SHP77 treated with DMSO at 0.1 percent for 48 hours (cell line): ENCODE data around the gene RNF113B.

Experiments
- DNase-seq: peaks from one replicate; lab custom pipeline; 2025; lab: John Stamatoyannopoulos, UW

The RNF113B gene

DNA sequence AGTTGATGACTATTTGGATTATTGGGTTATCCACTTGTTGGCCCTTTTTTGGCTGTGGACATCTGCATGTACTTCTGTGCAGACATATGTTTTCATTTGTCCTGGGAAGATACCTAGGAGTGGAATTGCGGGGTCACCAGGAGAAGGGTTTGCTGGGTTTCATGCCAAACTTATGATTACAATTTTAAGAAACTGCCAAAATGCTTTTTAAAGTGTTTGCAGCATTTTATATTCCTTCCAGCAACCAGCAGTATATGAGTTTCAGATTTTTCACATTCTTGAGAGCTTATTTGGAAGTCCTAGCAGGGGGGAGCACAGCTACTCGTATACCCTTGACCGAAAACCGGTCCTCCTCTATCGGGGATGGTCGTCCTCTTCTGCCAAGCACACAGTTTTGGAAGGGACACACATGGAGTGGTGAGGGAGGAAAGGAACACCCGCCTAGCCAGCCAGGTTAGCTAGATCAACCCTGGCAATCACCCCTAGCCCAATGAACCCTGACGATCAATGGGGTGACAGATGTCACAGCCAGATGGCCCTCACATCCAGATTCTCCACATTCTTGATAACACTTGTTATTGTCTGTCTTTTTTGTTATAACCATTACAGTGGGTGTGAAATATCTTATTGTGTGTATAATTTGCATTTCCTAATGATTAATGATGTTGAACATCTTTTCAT lies 26.7 kb upstream of the RNF113B start:
- no peak for DNase-seq

DNA sequence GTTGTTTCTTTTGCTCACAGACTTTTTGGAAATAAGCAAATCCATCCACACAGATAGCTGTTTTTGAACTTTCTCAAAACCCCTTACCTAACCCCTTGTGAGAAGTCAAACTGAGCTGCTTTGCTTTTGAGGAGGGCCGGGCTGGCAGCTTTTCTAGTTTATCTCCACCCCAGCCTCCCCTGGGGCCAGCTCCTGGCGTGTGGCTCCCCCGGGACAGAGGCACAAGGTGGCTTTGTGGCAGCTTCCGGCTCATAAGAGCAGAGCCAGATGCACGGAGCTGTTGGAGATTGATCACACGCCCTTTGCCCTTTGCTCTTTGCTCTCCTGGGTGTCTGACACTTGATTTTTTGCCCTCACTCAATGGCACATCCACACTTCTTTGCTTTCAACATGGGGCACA lies 24.9 kb upstream of the RNF113B start:
- no peak for DNase-seq

DNA sequence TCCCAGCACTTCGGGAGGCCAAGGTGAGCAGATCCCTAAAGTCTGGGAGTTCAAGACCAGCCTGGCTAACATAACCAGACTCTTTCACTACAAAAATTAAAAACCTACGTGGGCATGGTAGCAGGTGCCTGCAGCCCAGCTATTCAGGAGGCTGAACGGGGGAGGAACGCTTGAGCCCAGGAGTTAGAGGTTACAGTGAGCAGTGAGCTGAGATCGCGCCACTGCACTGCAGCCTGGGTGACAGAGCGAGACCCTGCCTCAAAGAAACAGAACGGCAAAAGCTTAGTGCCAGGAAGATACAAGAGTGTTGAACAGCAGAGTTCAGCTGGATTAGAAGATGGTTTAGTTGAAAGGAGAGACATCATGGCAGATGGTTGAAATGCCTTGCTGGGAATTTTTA lies 24.1 kb upstream of the RNF113B start:
- DNase-seq: no peak

DNA sequence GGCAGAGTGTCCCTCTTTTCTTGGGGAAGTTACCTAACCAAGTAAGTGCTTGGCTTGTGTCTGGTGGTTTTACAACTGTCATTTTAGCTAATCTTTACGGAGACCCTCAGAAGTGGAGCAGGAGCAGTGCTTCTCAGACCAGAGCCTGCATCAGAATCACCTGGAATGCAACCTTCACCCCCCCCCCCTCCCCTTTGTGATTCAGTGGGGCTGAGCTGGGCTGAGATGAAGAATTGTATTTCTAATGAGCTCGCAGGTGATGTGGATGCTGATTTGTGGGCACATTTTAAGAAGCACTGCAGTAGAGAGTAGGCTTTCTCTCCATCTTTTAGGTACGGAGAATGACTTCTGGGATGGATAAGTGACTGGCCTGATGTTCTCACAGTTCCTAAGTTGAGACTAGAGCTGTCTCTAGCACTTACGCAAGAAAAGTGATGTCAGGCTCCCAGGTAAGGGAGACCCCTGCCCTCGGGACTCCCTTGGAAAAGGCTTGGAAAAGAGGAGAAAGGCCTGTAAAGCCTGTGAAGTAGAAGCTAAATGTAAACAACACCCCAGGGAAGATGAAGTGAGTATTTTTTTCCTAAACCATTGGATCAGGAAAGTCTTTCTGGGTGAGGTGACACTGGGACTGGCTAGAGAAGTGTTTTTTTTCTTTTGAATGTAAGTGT lies 23.3 kb upstream of the RNF113B start:
- no peak for DNase-seq

DNA sequence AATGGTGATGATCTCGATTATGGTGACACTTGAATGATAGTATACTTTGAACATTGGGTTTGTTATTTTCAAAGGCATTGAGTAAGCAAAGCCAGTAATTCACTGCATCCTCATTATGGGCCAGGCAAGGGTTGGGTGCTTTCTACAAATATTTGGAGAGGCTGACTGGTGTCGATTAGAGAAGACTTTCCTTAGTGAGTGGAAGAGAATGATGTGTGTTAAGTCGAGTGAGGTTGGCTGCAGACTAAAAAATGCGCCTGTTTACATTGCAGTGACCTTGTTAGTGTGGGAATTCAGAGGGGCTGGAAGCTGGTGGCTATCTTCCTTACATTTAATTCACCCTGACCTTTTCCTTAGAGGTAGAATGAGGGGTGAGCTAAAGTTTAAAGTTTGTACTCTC lies 22.4 kb upstream of the RNF113B start:
- peak; percentile 20 for DNase-seq

DNA sequence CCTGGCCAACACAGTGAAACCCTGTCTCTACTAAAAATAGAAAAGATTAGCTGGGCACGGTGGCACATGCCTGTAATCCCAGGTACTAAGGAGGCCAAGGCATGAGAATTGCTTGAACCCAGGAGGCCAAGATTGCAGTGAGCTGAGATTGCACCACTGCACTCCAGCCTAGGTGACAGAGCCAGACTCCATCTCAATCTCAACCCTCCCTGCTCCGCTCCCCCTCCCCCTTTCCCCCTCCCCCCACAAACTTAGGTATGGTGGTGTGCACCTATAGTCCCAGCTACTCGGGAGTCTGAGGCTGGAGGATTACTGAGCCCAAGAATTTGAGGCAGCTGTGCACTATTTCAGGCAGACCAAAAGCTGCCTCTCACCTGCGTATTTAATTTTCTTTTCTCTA lies 21.6 kb upstream of the RNF113B start:
- DNase-seq: no peak

DNA sequence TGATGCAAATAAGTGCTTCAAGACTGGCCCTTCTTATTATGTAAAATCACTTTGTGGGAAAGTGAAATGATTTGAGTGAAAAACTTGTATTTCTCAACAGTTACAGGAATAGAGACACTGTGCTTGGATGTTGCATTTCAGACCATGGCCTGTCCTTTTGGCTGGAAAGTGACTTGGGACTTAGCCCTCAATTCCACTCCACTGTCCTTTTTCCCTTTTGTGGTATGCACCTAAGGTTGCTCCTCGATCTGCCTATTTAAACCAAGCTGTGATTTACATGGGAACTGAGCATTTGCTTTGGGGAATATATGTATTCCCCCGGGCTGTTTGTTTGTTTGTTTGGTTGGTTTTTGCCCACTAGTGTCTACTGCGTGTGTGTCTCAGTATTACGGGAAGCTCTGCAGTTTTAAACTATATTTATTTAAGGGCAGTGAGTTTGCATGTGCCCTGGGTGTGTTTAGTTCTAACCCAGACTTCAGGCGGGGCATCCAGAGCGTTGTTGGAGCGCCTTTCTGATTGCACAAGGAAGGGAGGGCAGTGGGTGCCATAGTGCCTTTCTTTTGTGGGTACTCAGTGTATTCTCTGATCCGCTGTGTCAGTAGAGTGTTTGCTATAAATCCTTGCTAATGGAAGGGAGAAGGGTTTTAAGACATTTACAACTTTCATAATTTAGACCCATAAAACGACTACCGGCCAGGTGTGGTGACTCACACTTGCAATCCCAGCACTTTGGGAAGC lies 18.2 kb upstream of the RNF113B start:
- DNase-seq: no peak

DNA sequence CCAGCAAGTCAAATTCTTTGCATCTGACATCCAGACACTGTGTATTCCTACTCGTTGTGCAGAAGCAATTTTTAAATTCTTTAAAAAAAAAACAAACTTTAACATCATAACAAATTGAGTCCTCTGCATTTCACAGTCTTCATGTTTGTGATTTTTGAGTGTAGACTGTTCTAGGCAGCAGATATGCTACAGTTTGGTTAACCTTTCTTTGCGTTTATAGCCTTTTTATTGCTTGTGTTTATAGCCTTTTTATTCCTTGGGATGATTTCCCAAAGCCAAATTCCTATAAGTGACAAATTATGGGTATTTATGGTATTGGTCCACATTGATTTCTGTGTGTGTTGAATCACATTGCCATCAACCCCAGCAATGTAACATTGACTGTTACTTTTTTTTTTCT lies 14.9 kb upstream of the RNF113B start:
- no peak for DNase-seq

DNA sequence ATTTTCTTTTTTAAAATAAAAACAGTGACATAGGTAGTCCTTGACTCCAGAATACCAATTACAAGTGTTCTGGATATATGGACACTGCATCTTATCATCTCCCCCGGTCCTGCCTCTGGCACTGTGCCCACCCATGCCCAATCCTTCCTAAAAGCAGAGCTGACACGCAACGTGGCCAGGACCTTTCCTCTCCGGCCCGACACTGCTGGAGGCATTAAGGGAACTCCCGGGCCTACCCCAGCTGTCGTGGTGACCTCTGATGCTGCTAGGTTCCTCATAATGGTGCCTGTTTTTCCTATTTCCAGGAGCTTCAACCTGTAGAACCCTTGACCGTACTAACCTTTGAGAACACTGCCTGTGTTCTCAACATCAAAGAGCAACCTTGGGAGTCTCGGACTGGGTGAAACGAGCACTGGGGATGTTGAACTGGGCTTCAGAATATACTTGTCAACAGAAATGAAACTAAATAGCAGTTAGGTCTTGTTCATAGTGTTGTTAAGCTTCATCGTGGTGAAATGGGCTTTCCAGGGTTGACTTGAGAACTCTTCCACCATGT lies 13.9 kb upstream of the RNF113B start:
- no peak for DNase-seq

DNA sequence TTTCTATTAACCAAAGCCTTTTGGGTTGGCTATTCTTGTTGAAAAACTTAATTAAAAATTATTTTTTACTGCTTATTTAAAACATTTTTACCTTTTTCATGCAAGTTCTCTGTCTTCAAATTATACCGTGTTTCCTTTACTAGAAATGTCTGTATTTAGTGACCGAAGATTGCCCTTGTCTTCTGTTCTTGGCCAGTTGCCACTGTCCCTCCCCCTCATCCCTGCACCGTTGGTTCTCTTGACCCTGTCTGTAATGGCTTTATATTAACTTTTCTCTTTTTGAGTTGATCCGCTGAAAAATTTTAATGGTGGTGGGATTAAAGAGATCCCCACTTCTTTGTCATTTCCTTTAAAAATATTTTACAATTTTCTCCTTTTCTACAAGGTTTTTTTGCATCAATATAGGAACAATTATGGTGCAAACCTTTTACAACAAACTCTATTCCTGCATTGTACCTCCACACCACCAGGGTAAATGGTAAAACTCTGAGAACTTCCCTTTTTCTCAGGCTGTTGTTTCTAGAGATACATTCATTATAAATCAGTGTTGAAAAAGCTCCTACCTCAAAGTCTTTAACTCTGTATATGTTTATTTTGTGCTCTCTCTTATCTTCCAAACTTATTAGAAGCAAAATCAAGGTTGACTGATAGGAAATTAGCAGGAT lies 12.9 kb upstream of the RNF113B start:
- no peak for DNase-seq

DNA sequence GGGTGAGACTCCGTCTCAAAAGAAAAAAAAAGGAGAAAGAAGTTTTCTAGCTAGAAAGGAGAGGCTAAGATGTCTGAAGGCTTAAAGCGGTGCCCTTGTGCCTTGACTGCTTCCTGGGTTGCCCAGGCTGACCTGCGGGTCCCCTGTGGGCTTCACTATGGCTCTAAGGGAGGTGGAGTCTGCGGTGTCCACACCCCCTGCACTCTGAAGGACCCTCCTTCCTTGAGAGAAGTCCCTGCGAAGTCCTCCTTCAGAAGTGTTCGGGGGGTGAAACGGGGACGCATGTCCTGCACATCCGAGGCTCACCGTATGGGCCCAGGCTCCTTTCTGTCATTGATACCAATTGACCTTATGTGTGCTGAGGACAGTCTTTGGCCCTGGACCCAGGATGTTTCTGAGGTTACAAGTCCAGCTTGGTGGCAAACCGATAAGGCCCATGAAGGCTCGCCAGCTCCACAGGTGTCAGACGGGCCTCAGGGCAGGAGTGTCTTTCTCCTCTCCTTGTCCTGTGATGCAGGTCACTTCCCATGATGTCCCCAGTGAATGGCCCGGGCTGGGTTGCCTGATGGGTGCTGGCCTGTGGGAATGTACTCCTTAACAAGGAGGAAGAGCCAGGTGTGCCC lies 11.6 kb upstream of the RNF113B start:
- DNase-seq: no peak

DNA sequence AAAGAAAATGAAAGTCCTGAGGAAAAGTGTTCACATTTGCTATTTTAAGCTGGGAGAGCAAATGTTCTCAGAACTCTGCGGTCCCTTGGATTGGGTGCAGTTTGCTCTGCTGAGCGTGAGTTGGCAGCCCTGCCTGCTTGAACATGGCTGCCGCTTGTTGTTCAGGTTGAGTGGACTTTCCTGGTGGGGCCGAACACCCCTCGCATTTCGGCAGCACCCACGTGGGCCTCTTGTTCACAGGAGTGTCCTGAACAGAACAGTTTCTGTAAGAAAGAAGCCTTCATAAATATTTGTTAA lies 10.8 kb upstream of the RNF113B start:
- DNase-seq: no peak

DNA sequence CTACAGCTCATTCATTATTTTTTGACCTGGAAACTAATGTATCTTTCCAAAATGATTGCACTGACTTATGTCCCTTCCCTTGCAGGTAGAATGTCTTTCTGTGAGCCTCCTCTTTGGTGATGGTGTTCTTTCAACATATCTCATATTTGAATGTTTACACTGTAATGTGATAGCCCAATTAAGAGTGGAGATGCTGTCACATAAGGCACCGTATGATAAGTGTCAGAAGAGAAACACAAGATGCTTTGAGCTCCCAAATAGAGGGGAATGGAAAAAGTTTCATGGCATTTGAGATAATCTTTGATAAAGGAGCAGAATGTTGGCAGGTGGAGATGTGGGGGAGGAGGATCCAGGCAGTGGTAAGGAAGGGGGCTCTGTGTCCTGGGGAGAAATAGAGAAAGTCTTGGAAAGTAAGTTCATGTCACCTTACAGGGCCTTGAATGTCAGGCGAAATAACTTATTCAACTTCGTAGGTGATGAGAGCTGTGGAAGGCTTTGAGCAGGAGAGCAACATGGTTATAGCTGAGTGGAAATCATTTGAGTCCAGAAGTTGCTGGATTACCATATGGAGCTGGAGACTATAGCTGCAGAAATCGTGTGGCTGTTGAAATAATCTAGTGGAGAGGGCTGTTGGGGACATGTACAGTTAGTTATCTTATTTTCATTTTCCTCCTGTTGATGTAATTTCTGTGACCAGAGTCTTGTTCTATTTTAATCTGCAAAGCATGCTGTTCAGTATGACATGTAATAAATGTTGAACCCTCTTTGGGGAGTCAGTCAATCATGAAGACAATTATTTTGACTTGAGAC lies 10.3 kb upstream of the RNF113B start:
- no peak for DNase-seq

DNA sequence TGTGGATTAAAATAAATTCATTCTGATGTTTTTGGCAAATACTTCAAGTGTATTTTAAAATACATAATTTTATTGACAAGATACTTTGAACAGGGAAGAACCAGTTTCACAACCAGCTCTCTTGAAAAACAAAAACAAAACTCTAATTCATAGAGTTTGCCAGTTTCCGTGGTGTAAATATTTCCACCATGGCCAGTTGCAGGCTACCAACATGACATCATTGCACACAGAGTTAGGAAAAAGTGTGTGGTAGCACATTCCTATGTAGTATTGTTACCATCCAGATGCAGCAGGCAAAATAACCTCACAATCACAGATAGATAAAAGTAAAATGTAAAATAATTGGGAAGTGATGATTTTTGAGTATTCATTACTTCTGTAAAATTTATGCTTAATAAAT lies 7.7 kb upstream of the RNF113B start:
- no peak for DNase-seq

DNA sequence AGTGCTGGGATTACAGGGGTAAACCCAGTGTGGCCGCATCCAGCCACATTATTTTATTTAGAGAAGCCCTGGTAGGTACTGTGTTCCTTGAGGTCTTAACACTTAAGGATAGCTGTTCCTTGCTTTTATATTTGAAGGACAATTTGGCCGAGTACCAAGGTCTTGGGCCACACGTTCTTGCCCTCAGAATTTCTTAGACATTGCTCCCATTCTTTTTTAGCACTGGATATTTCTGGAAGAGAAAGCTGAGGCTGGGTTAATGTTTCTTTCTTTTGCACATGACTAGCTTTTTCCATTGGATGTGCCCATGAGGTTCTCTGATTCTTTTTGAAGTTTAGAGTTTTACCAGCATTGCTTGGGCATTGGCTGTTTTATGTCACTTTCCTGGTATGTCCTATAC lies 5.5 kb upstream of the RNF113B start:
- no peak for DNase-seq

DNA sequence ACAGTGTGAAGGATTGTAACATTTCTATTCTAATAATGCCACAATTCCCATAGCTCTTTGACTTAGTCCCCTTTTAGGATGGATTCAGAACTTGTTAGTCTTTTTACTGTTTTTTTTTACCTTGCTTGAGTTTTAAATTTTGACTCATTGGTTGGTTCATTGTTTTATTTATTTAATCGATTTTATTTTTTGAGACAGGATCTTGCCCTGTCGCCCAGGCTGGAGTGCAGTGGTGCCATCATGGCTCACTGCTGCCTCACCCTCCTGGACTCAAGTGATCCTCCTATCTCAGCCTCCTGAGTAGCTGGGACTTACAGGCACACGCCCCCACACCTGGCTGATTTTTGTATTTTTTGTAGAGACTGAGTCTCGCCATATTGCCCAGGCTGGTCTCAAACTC lies 5.1 kb upstream of the RNF113B start:
- DNase-seq: no peak

DNA sequence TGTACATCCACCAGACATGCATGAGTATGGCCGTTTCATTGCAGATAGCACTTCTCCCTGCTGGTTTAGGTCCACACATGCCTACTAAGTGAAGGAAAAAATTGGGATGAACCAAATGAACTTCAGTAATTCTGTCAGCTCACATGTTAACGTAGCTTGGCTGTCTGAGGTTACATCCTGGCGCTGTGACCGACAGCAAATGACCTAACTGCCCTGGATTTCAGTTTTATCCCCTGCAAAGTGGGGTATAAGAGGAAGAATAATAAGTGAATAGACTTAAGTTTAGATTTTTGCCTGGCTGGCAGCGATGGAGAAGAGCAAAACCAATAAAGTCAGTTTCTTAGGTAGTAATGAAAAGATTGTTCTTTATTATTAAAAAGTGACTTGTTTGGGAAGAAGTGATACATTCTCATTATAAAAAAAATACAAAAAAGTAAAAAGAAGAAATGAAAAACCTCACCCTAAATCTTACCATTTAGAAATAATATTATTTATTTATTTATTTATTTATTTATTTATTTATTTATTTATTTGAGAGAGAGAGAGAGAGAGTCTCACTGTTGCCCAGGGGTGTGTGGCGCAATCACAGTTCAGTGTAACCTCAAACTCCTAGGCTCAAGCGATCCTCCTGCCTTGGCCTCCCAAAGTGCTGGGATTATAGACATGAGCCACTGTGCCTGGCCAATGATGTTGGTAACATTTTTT lies 4.2 kb upstream of the RNF113B start:
- no peak for DNase-seq

DNA sequence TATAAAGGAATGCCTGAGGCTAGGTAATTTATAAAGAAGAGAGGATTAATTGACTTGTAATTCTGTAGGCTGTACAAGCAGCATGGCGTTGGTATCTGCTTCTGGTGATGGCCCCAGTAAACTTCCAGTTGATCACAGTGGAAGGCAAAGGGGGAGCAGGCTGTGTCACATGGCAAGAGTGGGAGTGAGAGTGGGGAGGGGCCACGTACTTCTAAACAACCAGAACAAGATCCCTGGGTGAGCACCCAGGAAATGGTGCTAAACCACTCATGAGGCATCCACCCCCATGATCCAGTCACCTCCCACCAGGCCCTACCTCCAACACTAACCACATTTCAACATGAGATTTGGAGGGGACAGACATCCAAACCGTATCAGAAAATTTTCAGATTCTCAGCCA lies 3.0 kb upstream of the RNF113B start:
- no peak for DNase-seq

DNA sequence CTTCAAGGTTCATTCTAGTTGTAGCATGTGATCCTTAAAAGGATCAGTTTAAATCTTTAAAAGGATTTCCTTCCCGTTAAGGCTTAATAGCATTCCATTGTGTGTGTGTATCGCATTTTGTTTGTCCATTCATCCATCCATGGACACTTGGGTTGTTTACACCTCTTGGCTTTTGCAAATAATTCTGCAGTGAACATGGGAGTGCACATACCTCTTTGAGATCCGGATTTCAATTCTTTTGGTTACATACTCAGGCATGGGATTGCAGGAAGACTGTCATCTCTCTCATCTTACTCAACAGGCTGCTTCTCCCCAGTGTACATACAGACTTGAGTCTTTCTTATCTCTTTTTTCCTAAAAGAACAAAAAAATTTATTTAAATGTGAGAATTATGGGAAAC lies 1.2 kb downstream of the RNF113B start:
- DNase-seq: no peak

DNA sequence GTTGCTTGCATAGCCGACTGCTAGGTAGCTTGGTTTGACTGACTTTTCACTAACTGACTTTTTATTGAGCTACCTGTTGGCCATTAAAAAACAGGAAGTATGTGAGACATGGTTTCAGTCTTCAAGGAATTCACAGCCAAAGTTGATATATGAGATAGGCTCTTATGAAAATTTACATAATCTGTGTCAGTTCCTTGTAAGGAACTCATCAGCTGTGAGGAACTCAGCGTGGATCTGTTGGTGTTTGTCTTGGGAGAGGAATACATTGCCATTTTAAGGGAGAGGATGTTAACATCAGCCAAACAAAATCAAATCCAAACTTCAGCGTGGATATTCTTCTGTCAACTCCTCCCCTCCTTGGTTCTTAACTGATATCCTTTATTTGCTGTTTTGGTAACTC lies 2.0 kb downstream of the RNF113B start:
- DNase-seq: no peak

DNA sequence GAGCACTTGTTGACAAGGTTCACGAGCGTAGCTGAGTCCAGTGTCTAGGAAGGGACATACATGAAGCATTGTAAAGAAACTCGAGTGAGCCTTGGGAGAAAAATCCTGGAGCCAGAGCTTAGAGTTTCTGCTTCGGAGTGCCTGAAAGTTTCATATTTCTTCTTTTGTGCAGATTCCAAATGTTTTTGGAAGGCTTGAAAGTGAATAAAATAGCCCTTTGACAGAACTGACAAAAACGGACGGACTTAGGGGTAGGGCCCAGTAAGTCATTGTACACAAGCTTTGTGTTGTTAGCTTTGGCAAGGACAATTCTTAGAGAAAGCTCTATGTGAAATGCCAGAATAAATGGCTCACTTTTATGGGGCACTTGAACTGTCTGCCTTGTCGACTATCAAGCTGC lies 2.8 kb downstream of the RNF113B start:
- no peak for DNase-seq
